ENCODE results near the gene TEX2. TPM values are rescaled to one million over a fixed set of nuclear protein-coding genes. Genes with fewer than 3 reads are reported as not detected.
A peak's percentile ranks its signal among the peaks of the same experiment; 100 is the strongest.

Gene TEX2
- total RNA-seq, 1 experiment from 2014 or later = 10.8 TPM

GRCh38 chr17:64133546-64134215 lies 129.4 kb downstream of the TEX2 start:
- ChIA-PET POLR2A (interaction anchor here (0.5 to 1.9 kb wide), 5 partner anchors 12 to 172 kb away, joined by 3 to 9 read pairs (median 4); no protein-coding TSS in a partner anchor), CTCF (interaction anchor here (0.6 to 7.9 kb wide), 72 partner anchors 8 to 322 kb away, joined by 3 to 380 read pairs (median 5); partner anchors contain the start of genes CD79B, GH1, ICAM2 and PRR29)
- peaks cover 10% of the 10 kb centered on the region for H3K4me1 Mint-ChIP-seq
- no peak for DNase-seq (ENCODE audit: low spot score)
- ATAC-seq = peak; percentile 2; the same call in 1 of the 2 replicates
- 0 out of 2 replicates have a peak, but pooled peaks have one; percentile 20 for TF ChIP-seq CTCF (IDR thresholded peaks at IDR 0.05)
- TF ChIP-seq AR (CRISPR knock-in tag; IDR thresholded peaks at IDR 0.05) = no peak
- TF ChIP-seq ARID4B (CRISPR knock-in tag; IDR thresholded peaks at IDR 0.05; ENCODE audit: borderline replicate concordance) = no peak
- H3K9me3 Mint-ChIP-seq = no peaks in the 10 kb centered on the region
- H3K36me3 Mint-ChIP-seq = no peaks in the 10 kb centered on the region
- H3K27ac Mint-ChIP-seq = no peak overlapping the region
- no peak overlapping the region for H3K4me3 Mint-ChIP-seq
- H3K27me3 Mint-ChIP-seq (ENCODE audit: low read depth) = peaks cover 30% of the 10 kb centered on the region

GRCh38 chr17:64131606-64132270 lies 131.3 kb downstream of the TEX2 start:
- Mint-ChIP-seq H3K27me3 (ENCODE audit: low read depth) (peaks cover 37% of the 10 kb centered on the region), H3K27ac (no peak overlapping the region), H3K36me3 (no peaks in the 10 kb centered on the region), H3K4me3 (no peak overlapping the region), H3K9me3 (no peaks in the 10 kb centered on the region), H3K4me1 (peaks cover 13% of the 10 kb centered on the region)
- POLR2A ChIA-PET = interaction anchor here (0.6 to 0.7 kb wide), 3 partner anchors 14 to 80 kb away, joined by 4 read pairs; no protein-coding TSS in a partner anchor
- no peak for DNase-seq (ENCODE audit: low spot score)
- CTCF ChIA-PET = interaction anchor here (0.8 to 7.9 kb wide), 6 partner anchors 69 to 220 kb away, joined by 3 to 380 read pairs (median 16); partner anchors contain the start of genes CSHL1 and GH1
- no peak for ATAC-seq
- TF ChIP-seq EMX1 (CRISPR knock-in tag; IDR thresholded peaks at IDR 0.05) = no peak
- no peak for TF ChIP-seq SMAD3 (CRISPR knock-in tag; IDR thresholded peaks at IDR 0.05; ENCODE audit: borderline replicate concordance)
- TF ChIP-seq ZNF512 (CRISPR knock-in tag; IDR thresholded peaks at IDR 0.05; ENCODE audit: borderline replicate concordance) = no peak
- no peak for TF ChIP-seq E2F4 (CRISPR knock-in tag; IDR thresholded peaks at IDR 0.05; ENCODE audit: borderline replicate concordance, low read depth)
- TF ChIP-seq SMAD4 (CRISPR knock-in tag; IDR thresholded peaks at IDR 0.05) = no peak
- no peak for TF ChIP-seq ZNF317 (CRISPR knock-in tag; IDR thresholded peaks at IDR 0.05; ENCODE audit: borderline replicate concordance, low read depth)
- TF ChIP-seq NR1H2 (CRISPR knock-in tag; IDR thresholded peaks at IDR 0.05) = no peak
- TF ChIP-seq JAZF1 (CRISPR knock-in tag; IDR thresholded peaks at IDR 0.05) = no peak
- TF ChIP-seq AFF4 (CRISPR knock-in tag; IDR thresholded peaks at IDR 0.05; ENCODE audit: borderline replicate concordance) = no peak
- no peak for TF ChIP-seq ZNF232 (CRISPR knock-in tag; IDR thresholded peaks at IDR 0.05)
- TF ChIP-seq ATF3 (CRISPR knock-in tag; conservative IDR thresholded peaks at IDR 0.05) = no peak
- TF ChIP-seq FOXK1 (CRISPR knock-in tag; IDR thresholded peaks at IDR 0.05) = no peak

All from WTC11 (cell line).